ENCODE measurements around the gene BPGM. TPM values are rescaled to one million over a fixed set of nuclear protein-coding genes. Genes with fewer than 3 reads are reported as not detected.

BPGM gene
- total RNA-seq, 2 donors from 2014 or later: 10.5 to 10.6 TPM

DNA sequence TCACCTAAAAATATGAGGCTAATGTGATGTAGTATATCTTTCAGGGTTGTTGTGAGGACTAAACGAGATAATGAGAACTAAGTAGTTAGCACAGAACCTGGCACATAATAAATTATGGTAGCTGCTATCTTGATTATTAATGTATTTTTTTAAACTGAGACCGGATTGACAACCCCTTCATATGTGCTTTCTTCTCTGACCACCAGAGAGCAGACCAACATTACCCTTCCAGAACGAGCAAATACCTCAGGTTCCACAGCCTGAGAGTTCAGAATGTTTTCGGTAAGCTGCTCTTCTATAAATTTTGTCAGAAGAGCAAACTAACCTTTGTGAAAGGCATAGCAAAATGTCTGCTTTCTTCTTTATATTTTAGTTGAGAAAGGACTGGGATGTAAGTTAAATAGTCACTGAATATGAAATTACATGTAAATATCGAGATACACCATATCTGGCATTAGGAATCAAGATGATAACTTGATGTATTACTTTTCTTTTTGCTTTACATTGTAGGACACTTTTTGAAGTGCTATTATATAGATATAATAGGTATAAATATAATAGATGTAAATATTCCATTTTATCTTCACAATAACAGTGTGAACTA lies 13.6 kb upstream of the BPGM start:
- Histone ChIP-seq H3K27ac (no peak overlapping the region), H3K27me3 (no peaks in the 10 kb centered on the region), H3K4me1 (no peaks in the 10 kb centered on the region), H3K36me3 (no peaks in the 10 kb centered on the region), H3K9ac (ENCODE audit: low read depth in 2 of 2, low read length in 2 of 2) (no peak overlapping the region), H3K4me3 (no peak overlapping the region), H3K9me3 (no peaks in the 10 kb centered on the region)
- no peak for DNase-seq
- intact Hi-C loops (cut with DNase I): loop anchor here (5.0 to 10.0 kb wide), 2 partner anchors 119 to 322 kb away; no protein-coding TSS in a partner anchor
- TF ChIP-seq, protein P1, sequence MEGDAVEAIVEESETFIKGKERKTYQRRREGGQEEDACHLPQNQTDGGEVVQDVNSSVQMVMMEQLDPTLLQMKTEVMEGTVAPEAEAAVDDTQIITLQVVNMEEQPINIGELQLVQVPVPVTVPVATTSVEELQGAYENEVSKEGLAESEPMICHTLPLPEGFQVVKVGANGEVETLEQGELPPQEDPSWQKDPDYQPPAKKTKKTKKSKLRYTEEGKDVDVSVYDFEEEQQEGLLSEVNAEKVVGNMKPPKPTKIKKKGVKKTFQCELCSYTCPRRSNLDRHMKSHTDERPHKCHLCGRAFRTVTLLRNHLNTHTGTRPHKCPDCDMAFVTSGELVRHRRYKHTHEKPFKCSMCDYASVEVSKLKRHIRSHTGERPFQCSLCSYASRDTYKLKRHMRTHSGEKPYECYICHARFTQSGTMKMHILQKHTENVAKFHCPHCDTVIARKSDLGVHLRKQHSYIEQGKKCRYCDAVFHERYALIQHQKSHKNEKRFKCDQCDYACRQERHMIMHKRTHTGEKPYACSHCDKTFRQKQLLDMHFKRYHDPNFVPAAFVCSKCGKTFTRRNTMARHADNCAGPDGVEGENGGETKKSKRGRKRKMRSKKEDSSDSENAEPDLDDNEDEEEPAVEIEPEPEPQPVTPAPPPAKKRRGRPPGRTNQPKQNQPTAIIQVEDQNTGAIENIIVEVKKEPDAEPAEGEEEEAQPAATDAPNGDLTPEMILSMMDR (IDR thresholded peaks at IDR 0.05): peak; percentile 43

DNA sequence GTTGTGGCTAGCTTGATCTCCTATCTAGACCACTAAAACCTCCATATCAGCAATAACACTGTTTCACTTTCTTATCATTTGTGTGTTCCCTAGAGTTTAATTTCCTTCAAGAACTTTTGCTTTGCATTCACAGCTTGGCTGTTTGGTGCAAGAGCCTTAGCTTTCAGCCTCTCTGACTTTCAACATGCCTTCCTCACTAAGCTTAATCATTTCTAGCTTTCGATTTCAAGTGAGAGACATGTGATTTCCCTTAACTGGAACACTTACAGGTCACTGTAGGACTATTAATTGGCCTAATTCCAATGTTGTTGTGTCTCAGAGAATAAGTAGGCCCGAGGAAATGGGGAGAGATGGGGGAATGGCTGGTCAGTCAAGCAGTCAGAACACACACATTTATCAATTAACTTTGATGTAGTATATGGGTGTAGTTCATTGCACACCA lies 10.6 kb upstream of the BPGM start:
- TF ChIP-seq, protein P1 (IDR thresholded peaks at IDR 0.05): no peak
- H3K27ac ChIP-seq: no peak overlapping the region
- intact Hi-C loops (cut with DNase I): loop anchor here (10.0 kb wide), 1 partner anchor 319 kb away; no protein-coding TSS in a partner anchor
- H3K36me3 ChIP-seq: no peaks in the 10 kb centered on the region
- no peaks in the 10 kb centered on the region for H3K4me1 ChIP-seq
- DNase-seq: no peak
- H3K27me3 ChIP-seq: no peaks in the 10 kb centered on the region
- no peaks in the 10 kb centered on the region for H3K9me3 ChIP-seq
- H3K4me3 ChIP-seq: no peak overlapping the region
- H3K9ac ChIP-seq (ENCODE audit: low read depth in 2 of 2, low read length in 2 of 2): no peak overlapping the region

DNA sequence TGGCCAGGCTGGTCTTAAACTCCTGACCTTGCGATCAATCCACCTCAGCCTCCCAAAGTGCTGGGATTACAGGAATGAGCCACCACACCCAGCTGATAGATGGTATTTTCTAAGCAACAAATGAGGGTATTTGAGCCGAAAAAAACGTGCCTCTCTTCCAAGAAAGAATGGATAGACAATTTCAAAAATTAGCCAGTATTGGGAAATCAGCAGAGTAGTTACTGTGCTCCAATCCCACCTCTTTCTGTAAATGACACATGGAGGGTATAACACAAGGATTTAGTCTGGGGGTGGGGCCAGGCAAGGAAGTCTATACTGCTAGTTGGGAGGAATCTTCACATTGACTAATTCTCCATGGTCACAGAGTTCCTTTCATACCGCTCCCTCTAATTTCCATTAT lies 9.2 kb upstream of the BPGM start:
- Histone ChIP-seq H3K9ac (ENCODE audit: low read depth in 2 of 2, low read length in 2 of 2) (no peak overlapping the region), H3K36me3 (no peaks in the 10 kb centered on the region), H3K4me3 (no peak overlapping the region), H3K27me3 (no peaks in the 10 kb centered on the region), H3K27ac (no peak overlapping the region), H3K4me1 (no peaks in the 10 kb centered on the region), H3K9me3 (no peaks in the 10 kb centered on the region)
- no peak for DNase-seq
- intact Hi-C loops (cut with DNase I): loop anchor here (10.0 kb wide), 1 partner anchor 317 kb away; no protein-coding TSS in a partner anchor
- TF ChIP-seq, protein P1 (IDR thresholded peaks at IDR 0.05): no peak

DNA sequence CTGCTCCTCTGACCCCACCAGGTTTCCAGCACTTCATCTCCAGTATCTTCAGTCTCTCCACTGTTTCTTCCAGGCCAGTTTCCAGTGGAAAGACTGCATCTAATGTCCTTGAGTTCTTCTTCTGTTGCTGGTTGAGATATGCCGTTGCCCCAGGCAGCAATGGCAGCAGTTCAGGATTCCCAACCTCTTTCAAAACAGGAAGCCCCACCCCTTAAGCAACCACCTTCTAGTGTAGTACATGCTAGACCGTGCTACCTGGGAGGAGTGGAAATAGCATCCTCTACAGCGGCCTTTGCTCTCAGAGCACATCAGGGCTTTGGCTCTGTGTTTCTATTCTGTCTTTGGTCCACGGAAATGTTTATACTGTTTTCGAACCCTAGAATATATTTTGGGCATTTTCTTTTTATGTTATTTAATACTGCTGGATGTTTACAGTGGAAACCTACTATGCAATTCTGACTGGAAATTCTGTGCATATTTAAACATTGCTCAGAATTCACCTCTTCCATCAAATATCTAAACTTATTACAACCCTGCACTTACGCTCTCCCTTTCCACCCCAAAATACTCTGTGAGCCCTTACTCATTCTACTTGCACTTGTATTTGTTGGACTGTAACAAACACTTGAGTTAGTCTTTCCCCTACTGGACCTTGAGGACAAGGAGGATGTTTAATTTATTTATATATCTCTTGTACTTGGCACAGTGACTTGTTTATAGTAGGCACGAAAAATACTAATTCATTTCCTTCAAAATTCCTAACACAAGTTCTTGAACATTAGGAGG lies 8.5 kb upstream of the BPGM start:
- Histone ChIP-seq H3K27me3 (no peaks in the 10 kb centered on the region), H3K4me3 (no peak overlapping the region), H3K36me3 (no peaks in the 10 kb centered on the region), H3K27ac (no peak overlapping the region), H3K9ac (ENCODE audit: low read depth in 2 of 2, low read length in 2 of 2) (no peak overlapping the region), H3K9me3 (no peaks in the 10 kb centered on the region), H3K4me1 (no peaks in the 10 kb centered on the region)
- no peak for DNase-seq
- TF ChIP-seq, protein P1 (IDR thresholded peaks at IDR 0.05): no peak
- intact Hi-C loops (cut with DNase I): loop anchor here (10.0 kb wide), 1 partner anchor 317 kb away; no protein-coding TSS in a partner anchor

DNA sequence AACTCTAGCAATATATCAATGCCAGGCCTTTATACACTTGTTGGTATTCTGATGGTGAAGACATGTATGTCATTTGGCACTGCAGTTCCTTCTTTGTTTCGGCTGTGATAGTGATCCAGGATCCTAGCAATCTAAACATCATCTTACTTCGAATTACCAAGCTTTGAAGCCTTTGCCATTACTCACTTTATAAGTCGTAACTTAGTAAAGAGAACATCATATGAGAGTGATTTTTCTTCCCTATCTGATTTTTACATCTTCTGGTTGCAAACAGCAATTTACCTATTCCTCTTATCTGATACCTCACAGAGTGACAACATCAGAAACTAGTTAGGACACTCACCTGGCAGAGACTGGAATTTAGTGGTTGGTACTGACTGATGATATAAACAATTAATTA lies 7.6 kb upstream of the BPGM start:
- H3K4me3 ChIP-seq: no peak overlapping the region

More for the DNA sequence above, 7.6 kb upstream of the BPGM start:
- Histone ChIP-seq H3K9ac (ENCODE audit: low read depth in 2 of 2, low read length in 2 of 2) (no peak overlapping the region), H3K36me3 (no peaks in the 10 kb centered on the region), H3K27ac (no peak overlapping the region), H3K27me3 (no peaks in the 10 kb centered on the region), H3K9me3 (no peaks in the 10 kb centered on the region), H3K4me1 (no peaks in the 10 kb centered on the region)
- no peak for DNase-seq
- intact Hi-C loops (cut with DNase I): loop anchor here (10.0 kb wide), 1 partner anchor 316 kb away; no protein-coding TSS in a partner anchor
- TF ChIP-seq, protein P1 (IDR thresholded peaks at IDR 0.05): no peak

Measured in colonic mucosa (tissue), 4 donors.